ENCODE results near the gene BCAP29.
"Not testable (repeated sequence)": the region's sequence is repeated elsewhere in the genome, so short reads cannot be mapped to it uniquely, and the experiment has no call there.

The BCAP29 gene

DNA sequence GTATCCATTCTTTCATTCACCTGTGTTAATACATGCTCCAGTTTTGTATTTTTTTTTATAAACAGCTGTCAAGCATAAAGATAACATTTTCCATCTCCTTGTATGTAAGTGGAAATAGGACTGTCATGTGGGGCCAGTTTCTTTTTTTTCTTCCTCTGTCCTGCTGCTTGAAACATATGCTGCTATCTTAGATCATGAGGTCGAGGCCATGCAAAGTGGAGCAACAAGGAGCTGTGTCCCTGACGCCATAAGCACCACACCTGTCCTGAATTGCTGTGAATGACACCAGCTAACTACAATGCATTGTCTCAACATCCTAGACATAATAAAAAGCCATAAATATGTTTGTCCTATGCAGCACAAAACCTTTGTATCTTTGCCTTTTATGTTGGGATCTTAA, 42.8 kb downstream of the BCAP29 start:
- WGBS, 2 experiments (ENCODE audit: insufficient coverage in 2 of 2): 60 to 100% methylated on average over 1 to 2 of the region's 2 CpGs
- H3K9me3 ChIP-seq (ENCODE audit: control insufficient read depth, low read length): no peaks in the 10 kb centered on the region
- peaks cover 4% of the 10 kb centered on the region for H3K36me3 ChIP-seq (ENCODE audit: control insufficient read depth, insufficient read depth, low read length)
- H3K4me3 ChIP-seq (ENCODE audit: extremely low read depth, insufficient read depth, low read length, poor library complexity, severe bottlenecking): no peak overlapping the region
- H3K4me1 ChIP-seq (ENCODE audit: control insufficient read depth, insufficient read depth, low read length, poor library complexity, severe bottlenecking): no peaks in the 10 kb centered on the region
- no peak overlapping the region for H3K27ac ChIP-seq (ENCODE audit: low read depth, low read length, severe bottlenecking)

DNA sequence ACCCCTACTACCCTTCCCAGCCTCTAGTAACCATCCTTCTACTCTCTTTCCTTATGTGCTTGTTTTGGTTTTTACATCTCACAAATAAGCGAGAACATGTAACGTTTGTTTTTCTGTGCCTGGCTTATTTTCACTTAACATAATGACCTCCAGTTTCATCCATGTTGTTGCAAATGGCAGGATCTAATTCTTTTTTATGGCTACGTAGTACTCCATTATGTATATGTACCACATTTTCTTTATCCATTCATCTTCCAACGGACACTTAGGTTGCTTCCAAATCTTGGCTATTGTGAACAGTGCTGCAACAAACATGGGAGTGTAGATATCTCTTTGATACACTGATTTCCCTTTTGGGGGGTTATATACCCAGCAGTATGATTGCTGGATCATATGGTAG, 47.0 kb downstream of the BCAP29 start:
- no peak overlapping the region for H3K4me3 ChIP-seq (ENCODE audit: extremely low read depth, insufficient read depth, low read length, poor library complexity, severe bottlenecking)
- no peaks in the 10 kb centered on the region for H3K4me1 ChIP-seq (ENCODE audit: control insufficient read depth, insufficient read depth, low read length, poor library complexity, severe bottlenecking)
- H3K9me3 ChIP-seq (ENCODE audit: control insufficient read depth, low read length): no peaks in the 10 kb centered on the region
- 85 to 92% methylated on average over 2 of the region's 4 CpGs for WGBS, 2 experiments (ENCODE audit: insufficient coverage in 2 of 2)
- H3K27ac ChIP-seq (ENCODE audit: low read depth, low read length, severe bottlenecking): no peak overlapping the region
- no peaks in the 10 kb centered on the region for H3K36me3 ChIP-seq (ENCODE audit: control insufficient read depth, insufficient read depth, low read length)

DNA sequence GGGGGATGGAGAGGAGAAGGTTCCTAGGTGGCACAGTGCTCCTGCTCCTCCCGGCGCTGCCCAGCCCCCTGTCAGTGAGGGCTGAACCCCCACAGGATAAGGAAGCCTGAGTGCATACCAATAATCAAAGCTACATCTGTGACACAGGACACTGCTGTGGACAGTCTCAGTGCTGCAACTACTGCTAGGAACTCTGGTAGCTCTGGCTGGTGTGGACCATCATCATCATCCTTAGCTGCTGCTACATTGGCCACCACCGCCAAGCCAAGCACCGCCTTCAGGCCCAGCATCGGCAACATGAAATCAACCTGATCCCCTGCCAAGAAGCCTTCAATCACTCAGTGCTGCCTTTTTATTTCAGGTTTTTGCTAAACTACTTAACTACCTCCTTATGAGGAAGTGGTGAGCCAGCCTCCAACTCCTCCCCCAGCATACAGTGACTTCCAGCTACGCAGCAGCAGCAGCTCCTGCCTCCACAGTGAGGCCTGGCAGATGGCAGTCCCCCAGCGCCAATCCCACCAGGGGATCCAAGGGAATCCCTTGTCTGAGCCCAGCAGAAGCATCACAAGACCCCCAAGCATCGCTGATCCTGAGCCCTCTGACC, 48.5 kb downstream of the BCAP29 start:
- 78 to 98% methylated on average over 6 to 8 of the region's 8 CpGs for WGBS, 2 experiments (ENCODE audit: insufficient coverage in 2 of 2)

DNA sequence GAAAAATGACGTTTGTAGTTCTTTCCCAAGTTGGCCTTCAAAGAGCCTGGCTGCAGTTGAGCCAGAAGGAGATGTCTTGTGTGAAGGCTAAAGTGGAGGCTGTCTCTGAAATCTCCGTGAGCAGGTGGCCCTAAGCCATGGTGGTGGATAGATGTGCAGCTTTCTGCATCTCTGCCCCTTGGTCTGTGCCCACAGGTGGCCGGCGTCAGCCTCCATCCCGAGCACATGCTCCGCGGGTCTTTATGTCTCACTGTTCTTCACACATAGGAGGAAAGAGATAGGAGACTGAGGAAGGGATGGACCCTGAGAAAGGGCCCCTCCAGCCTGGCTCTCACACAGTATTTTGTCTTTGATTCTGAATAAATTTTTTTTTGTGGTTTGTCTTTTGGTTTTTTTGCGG, 50.3 kb downstream of the BCAP29 start:
- WGBS, 2 experiments (ENCODE audit: insufficient coverage in 2 of 2): 93 to 96% methylated on average over 5 to 6 of the region's 8 CpGs
- Histone ChIP-seq H3K4me1 (ENCODE audit: control insufficient read depth, insufficient read depth, low read length, poor library complexity, severe bottlenecking) (no peaks in the 10 kb centered on the region), H3K4me3 (ENCODE audit: extremely low read depth, insufficient read depth, low read length, poor library complexity, severe bottlenecking) (no peak overlapping the region), H3K36me3 (ENCODE audit: control insufficient read depth, insufficient read depth, low read length) (no peaks in the 10 kb centered on the region), H3K27ac (ENCODE audit: low read depth, low read length, severe bottlenecking) (no peak overlapping the region), H3K9me3 (ENCODE audit: control insufficient read depth, low read length) (no peaks in the 10 kb centered on the region)

More for the DNA sequence above, 48.5 kb downstream of the BCAP29 start:
- no peak overlapping the region for H3K27ac ChIP-seq (ENCODE audit: low read depth, low read length, severe bottlenecking)
- no peaks in the 10 kb centered on the region for H3K4me1 ChIP-seq (ENCODE audit: control insufficient read depth, insufficient read depth, low read length, poor library complexity, severe bottlenecking)
- H3K4me3 ChIP-seq (ENCODE audit: extremely low read depth, insufficient read depth, low read length, poor library complexity, severe bottlenecking): no peak overlapping the region
- H3K36me3 ChIP-seq (ENCODE audit: control insufficient read depth, insufficient read depth, low read length): no peaks in the 10 kb centered on the region
- no peaks in the 10 kb centered on the region for H3K9me3 ChIP-seq (ENCODE audit: control insufficient read depth, low read length)

DNA sequence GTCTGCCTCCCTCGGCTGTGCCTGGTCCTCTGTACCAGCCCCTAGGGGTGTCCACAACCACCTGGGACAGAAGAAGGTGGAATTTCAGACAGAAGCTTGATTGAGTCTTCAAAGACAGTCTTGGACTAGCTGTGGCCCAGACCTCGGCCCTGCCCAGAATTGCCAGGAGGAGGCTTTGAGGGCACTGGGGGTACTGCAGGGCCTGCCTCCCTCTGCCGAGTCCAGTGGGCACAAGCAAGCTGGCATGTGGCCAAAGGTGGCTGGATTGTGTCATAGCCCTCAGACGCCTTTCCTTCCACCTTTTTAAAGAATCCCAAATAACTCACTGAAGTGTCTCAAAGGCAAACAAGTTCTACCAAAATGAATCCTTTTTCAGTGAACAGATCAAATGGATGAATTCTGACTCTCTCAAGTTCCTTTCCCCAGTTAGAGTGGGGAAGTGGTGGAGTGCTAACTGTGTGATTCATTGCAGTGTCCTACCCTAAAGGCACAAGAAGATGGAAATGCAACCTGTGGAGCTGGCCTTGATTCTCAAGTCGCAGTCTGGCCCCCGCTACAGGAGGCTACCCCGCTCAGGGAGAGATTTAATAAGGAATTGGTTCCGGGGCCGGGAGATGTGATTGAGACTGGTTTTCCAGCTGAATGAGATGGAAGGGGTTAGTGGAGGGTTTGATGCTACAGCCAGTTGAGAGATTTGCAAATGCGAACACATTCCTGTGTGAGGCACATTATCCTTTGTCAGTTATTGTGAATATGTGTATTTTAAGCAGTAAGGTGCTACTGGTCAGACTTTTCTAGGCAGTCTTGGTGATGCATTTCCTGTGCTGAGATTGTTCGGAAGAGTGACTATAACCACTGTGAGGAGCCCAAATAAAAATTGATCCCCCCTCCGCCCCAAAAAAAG, 51.8 kb downstream of the BCAP29 start:
- Histone ChIP-seq H3K27ac (ENCODE audit: low read depth, low read length, severe bottlenecking) (no peak overlapping the region), H3K9me3 (ENCODE audit: control insufficient read depth, low read length) (no peaks in the 10 kb centered on the region), H3K4me3 (ENCODE audit: extremely low read depth, insufficient read depth, low read length, poor library complexity, severe bottlenecking) (no peak overlapping the region), H3K4me1 (ENCODE audit: control insufficient read depth, insufficient read depth, low read length, poor library complexity, severe bottlenecking) (no peaks in the 10 kb centered on the region), H3K36me3 (ENCODE audit: control insufficient read depth, insufficient read depth, low read length) (no peaks in the 10 kb centered on the region)
- 90 to 94% methylated on average over 11 to 12 of the region's 12 CpGs for WGBS, 2 experiments (ENCODE audit: insufficient coverage in 2 of 2)

DNA sequence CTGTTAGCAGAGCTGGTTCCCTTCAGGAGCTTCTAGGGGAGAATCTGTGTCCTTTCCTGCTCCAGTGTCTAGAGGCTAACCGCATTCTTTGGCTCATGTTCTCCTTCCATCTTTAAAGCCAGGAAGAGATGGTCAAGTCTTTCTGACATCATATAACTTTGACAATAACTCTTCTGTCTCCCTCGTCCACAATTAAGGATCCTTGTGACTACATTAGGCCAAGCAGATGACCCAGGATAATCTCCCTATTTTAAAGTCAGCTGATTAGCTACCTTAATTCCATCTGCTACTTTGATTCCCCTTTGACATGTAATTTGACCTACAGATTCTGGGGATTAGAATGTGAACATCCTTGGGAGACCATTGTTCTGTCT, 52.4 kb downstream of the BCAP29 start:
- H3K4me3 ChIP-seq (ENCODE audit: extremely low read depth, insufficient read depth, low read length, poor library complexity, severe bottlenecking): no peak overlapping the region
- WGBS, 2 experiments (ENCODE audit: insufficient coverage in 2 of 2): 83 to 91% methylated on average over 2 of the region's 2 CpGs
- H3K9me3 ChIP-seq (ENCODE audit: control insufficient read depth, low read length): no peaks in the 10 kb centered on the region
- no peaks in the 10 kb centered on the region for H3K4me1 ChIP-seq (ENCODE audit: control insufficient read depth, insufficient read depth, low read length, poor library complexity, severe bottlenecking)
- H3K36me3 ChIP-seq (ENCODE audit: control insufficient read depth, insufficient read depth, low read length): no peaks in the 10 kb centered on the region
- no peak overlapping the region for H3K27ac ChIP-seq (ENCODE audit: low read depth, low read length, severe bottlenecking)

DNA sequence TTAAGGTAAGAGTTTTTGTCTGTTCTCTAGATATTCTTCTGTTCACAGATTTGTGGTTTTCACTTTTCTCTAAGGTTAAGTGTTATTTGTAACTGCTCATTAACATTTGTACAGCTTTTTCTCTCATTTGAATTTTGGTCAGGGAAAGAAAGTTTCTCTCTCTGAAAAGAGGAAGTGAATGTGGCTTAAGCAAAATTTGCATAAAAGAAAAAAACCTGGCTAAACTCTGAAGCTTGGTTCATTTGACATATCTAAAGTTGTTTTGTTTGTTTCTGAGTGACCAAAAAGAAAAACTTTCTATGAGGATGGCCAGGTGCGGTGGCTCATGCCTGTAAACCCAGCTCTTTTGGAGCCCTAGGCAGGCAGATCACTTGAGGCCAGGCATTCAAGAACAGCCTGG, 58.5 kb downstream of the BCAP29 start:
- Histone ChIP-seq H3K9me3 (ENCODE audit: control insufficient read depth, low read length) (no peaks in the 10 kb centered on the region), H3K4me1 (ENCODE audit: control insufficient read depth, insufficient read depth, low read length, poor library complexity, severe bottlenecking) (no peaks in the 10 kb centered on the region), H3K27ac (ENCODE audit: low read depth, low read length, severe bottlenecking) (no peak overlapping the region), H3K4me3 (ENCODE audit: extremely low read depth, insufficient read depth, low read length, poor library complexity, severe bottlenecking) (no peak overlapping the region), H3K36me3 (ENCODE audit: control insufficient read depth, insufficient read depth, low read length) (no peaks in the 10 kb centered on the region)
- 67 to 82% methylated on average over 1 of the region's 1 CpG for WGBS, 2 experiments (ENCODE audit: insufficient coverage in 2 of 2)

DNA sequence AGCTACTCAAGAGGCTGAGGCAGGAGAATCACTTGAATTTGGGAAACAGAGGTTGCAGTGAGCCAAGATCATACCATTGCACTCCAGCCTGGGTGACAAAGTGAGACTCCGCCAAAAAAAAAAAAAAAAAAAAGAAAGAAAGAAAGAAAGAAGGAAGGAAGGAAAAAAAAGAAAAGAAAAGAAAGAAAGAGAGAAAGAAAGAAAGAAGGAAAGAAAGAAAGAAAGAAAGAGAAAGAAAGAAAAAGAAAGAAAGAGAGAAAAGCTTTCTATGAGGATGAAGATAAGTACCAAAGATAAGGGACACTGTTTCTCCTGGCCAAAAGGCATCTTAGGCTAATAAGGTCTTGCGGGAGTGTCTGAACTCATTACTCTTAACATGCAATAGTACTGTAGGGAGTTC, 59.0 kb downstream of the BCAP29 start:
- H3K9me3 ChIP-seq (ENCODE audit: control insufficient read depth, low read length); H3K4me3 ChIP-seq (ENCODE audit: extremely low read depth, insufficient read depth, low read length, poor library complexity, severe bottlenecking); H3K4me1 ChIP-seq (ENCODE audit: control insufficient read depth, insufficient read depth, low read length, poor library complexity, severe bottlenecking); H3K27ac ChIP-seq (ENCODE audit: low read depth, low read length, severe bottlenecking); H3K36me3 ChIP-seq (ENCODE audit: control insufficient read depth, insufficient read depth, low read length): not testable (repeated sequence)
- WGBS, 2 experiments (ENCODE audit: insufficient coverage in 2 of 2): 100% methylated on average over 1 of the region's 2 CpGs; no CpG with 5 or more reads in 1 of the 2 experiments

DNA sequence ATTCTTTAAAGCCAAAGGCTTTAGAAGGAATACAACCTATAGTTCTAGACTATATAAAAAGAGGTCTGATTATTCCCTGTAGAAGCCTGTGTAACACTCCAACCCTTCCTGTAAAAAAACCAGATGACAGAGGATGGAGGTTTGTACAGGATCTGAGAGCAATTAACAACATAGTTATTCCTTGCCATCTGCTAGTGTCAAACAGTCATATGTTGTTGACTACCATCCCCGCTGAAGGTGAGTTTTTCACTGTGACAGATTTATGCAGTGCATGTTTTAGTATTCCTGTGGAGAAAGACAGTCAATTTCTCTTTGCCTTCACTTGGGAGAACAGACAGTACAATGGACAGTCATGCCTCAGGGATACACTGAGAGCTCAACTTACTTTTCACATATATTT, 61.6 kb downstream of the BCAP29 start:
- no peaks in the 10 kb centered on the region for H3K9me3 ChIP-seq (ENCODE audit: control insufficient read depth, low read length)
- 86% methylated on average over 1 of the region's 1 CpG; no CpG with 5 or more reads in 1 of the 2 experiments for WGBS, 2 experiments (ENCODE audit: insufficient coverage in 2 of 2)
- H3K4me1 ChIP-seq (ENCODE audit: control insufficient read depth, insufficient read depth, low read length, poor library complexity, severe bottlenecking): no peaks in the 10 kb centered on the region
- no peak overlapping the region for H3K4me3 ChIP-seq (ENCODE audit: extremely low read depth, insufficient read depth, low read length, poor library complexity, severe bottlenecking)
- no peaks in the 10 kb centered on the region for H3K36me3 ChIP-seq (ENCODE audit: control insufficient read depth, insufficient read depth, low read length)
- H3K27ac ChIP-seq (ENCODE audit: low read depth, low read length, severe bottlenecking): no peak overlapping the region

DNA sequence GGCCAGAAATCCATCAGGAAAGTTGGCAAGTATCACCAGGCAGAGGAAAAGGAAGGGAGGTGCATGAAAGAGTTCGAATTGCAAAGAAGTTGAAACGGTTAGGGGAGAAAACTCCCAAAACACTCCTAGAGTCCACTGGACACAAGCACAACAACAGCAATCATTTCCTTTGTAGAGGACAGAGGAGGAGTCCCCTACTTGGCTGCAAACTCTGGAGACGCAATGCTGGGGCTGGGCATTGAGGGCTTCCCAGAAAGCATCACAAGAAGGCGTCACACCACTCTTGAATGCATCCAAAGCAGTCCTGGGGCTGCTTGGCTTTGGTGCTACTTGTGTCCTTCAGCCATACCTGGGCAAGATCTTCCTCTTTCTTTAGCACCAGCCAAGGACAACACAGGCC, 62.5 kb downstream of the BCAP29 start:
- H3K9me3 ChIP-seq (ENCODE audit: control insufficient read depth, low read length): no peaks in the 10 kb centered on the region
- no peak overlapping the region for H3K27ac ChIP-seq (ENCODE audit: low read depth, low read length, severe bottlenecking)
- WGBS, 2 experiments (ENCODE audit: insufficient coverage in 2 of 2): 92 to 96% methylated on average over 2 of the region's 4 CpGs
- no peak overlapping the region for H3K4me3 ChIP-seq (ENCODE audit: extremely low read depth, insufficient read depth, low read length, poor library complexity, severe bottlenecking)
- no peaks in the 10 kb centered on the region for H3K4me1 ChIP-seq (ENCODE audit: control insufficient read depth, insufficient read depth, low read length, poor library complexity, severe bottlenecking)
- no peaks in the 10 kb centered on the region for H3K36me3 ChIP-seq (ENCODE audit: control insufficient read depth, insufficient read depth, low read length)

DNA sequence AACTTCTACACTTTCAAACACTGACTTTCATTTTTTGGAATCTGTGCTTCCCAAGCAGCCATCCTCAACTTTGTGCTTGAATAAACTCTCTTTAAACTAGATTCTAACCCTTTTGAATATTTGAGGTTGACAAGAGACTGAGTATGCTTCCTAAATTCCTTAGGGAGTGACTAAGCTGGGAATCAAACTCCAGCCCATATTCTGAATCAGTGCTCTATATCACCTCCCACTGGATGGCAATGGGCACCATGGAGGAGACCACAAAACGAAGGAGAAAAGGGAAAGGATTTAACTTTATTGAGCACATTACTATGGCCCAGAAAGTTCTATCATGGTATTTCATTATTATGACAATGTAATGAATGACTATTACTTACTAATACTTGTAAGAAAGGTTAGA, 63.4 kb downstream of the BCAP29 start:
- Histone ChIP-seq H3K27ac (ENCODE audit: low read depth, low read length, severe bottlenecking) (no peak overlapping the region), H3K9me3 (ENCODE audit: control insufficient read depth, low read length) (no peaks in the 10 kb centered on the region), H3K4me1 (ENCODE audit: control insufficient read depth, insufficient read depth, low read length, poor library complexity, severe bottlenecking) (no peaks in the 10 kb centered on the region), H3K36me3 (ENCODE audit: control insufficient read depth, insufficient read depth, low read length) (no peaks in the 10 kb centered on the region), H3K4me3 (ENCODE audit: extremely low read depth, insufficient read depth, low read length, poor library complexity, severe bottlenecking) (no peak overlapping the region)
- WGBS, 2 experiments (ENCODE audit: insufficient coverage in 2 of 2): no CpG with 5 or more reads among the region's 1 CpG
